ENCODE measurements around the gene LRFN2. TPM values are rescaled to one million over a fixed set of nuclear protein-coding genes. Genes with fewer than 3 reads are reported as not detected.

LRFN2 gene
- total RNA-seq, 2 donors from 2014 or later, result not detected

DNA sequence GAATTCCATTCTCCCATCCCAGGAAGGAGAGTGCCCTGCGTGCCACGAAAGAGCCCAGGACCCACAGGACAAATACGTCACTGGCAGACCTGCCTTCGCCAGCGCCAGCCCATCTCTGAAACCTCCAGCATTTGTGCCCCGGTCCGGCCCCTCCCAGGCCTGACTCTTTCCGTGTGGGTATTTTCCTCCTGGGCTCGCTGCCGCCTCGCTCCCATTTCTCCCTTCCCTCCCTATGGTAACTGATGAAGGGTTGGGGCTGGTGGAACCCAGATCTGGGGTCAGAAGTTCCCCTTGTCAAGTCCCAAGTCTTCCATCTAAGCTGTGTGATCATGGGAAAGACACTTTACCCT is 208.5 kb downstream of the LRFN2 start:
- Histone ChIP-seq H3K36me3 (no peaks in the 10 kb centered on the region), H3K4me1 (ENCODE audit: control insufficient read depth in 1 of 2, low read depth in 2 of 2) (no peaks in the 10 kb centered on the region), H3K9me3 (no peaks in the 10 kb centered on the region), H3K27me3 (replicated peaks; ENCODE audit: insufficient read depth) (no peaks in the 10 kb centered on the region), H3K4me3 (no peak overlapping the region), H3K27ac (no peak overlapping the region)
- ATAC-seq (ENCODE audit: insufficient number of reproducible peaks, low FRiP score, low read depth), result no peak
- DNase-seq (ENCODE audit: low spot score), result no peak
- TF ChIP-seq, protein P1, sequence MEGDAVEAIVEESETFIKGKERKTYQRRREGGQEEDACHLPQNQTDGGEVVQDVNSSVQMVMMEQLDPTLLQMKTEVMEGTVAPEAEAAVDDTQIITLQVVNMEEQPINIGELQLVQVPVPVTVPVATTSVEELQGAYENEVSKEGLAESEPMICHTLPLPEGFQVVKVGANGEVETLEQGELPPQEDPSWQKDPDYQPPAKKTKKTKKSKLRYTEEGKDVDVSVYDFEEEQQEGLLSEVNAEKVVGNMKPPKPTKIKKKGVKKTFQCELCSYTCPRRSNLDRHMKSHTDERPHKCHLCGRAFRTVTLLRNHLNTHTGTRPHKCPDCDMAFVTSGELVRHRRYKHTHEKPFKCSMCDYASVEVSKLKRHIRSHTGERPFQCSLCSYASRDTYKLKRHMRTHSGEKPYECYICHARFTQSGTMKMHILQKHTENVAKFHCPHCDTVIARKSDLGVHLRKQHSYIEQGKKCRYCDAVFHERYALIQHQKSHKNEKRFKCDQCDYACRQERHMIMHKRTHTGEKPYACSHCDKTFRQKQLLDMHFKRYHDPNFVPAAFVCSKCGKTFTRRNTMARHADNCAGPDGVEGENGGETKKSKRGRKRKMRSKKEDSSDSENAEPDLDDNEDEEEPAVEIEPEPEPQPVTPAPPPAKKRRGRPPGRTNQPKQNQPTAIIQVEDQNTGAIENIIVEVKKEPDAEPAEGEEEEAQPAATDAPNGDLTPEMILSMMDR (IDR thresholded peaks at IDR 0.05), result no peak

DNA sequence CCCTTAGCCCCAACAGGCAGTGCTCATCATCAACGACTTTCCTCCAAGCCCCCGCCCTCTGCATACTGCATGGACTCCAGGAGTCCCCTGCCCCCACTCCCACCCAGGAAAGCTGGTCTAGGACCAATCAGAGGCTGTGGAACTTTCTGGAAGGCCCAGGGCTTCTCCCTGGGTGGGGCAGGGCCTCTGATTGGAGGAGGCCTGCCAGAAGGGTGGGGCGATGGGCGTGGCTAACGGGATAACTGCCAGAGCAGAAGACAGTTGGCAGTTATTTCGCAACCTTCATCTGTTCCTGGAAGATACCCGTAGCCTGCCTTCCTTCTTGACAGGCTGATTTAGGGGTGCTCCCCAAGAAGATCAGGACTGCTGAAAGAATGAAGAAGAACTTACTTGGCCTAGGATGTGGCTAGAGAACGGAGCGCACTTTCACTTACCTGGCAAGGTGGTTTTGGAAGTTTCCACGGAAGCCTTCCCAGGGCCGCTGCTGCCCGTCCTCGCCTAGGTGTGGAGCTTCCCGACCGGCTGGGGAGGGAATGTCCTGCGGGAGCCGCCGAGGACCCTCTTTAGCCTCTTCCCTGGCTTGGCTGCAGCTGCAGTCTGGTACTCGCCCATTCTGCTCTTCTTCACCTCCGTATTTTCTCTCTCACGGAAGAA is 209.0 kb downstream of the LRFN2 start:
- TF ChIP-seq, protein P1 (IDR thresholded peaks at IDR 0.05), result no peak

GRCh38 chr6:40377173-40377806 is 209.9 kb downstream of the LRFN2 start:
- no peak overlapping the region for H3K4me3 ChIP-seq
- TF ChIP-seq, protein P1 (IDR thresholded peaks at IDR 0.05), result no peak
- ATAC-seq (ENCODE audit: insufficient number of reproducible peaks, low FRiP score, low read depth) (no peak), DNase-seq (ENCODE audit: low spot score) (no peak)
- no peaks in the 10 kb centered on the region for H3K9me3 ChIP-seq
- no peak overlapping the region for H3K27ac ChIP-seq
- no peaks in the 10 kb centered on the region for H3K27me3 ChIP-seq (replicated peaks; ENCODE audit: insufficient read depth)
- no peaks in the 10 kb centered on the region for H3K4me1 ChIP-seq (ENCODE audit: control insufficient read depth in 1 of 2, low read depth in 2 of 2)
- H3K36me3 ChIP-seq, result no peaks in the 10 kb centered on the region

More for the DNA sequence above, 209.0 kb downstream of the LRFN2 start:
- DNase-seq (ENCODE audit: low spot score) (no peak), ATAC-seq (ENCODE audit: insufficient number of reproducible peaks, low FRiP score, low read depth) (no peak)
- Histone ChIP-seq H3K4me1 (ENCODE audit: control insufficient read depth in 1 of 2, low read depth in 2 of 2) (no peaks in the 10 kb centered on the region), H3K9me3 (no peaks in the 10 kb centered on the region), H3K27me3 (replicated peaks; ENCODE audit: insufficient read depth) (no peaks in the 10 kb centered on the region), H3K36me3 (no peaks in the 10 kb centered on the region), H3K4me3 (no peak overlapping the region), H3K27ac (no peak overlapping the region)

DNA sequence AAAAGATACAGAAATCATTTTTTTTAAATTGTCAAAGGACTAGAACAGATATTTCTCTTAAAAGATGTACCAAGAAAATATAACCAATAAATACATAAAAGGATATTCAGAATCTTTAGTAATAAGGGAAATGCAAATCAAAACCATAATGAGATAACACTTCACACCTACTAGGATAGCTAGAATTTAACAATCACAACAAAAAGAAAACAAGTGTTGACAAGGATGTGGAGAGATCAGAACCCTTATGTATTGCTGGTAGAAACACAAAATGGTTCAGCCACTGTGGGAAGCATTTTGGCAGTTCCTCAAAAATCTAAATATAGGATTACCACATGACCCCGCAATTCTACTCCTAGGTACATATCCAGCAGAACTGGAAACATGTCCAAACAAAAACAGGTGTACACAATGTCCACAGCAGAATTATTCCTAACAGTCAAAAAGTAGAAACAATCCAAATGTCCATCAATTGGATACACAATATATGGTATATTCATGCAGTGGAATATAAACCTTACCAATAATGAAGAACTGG is 211.0 kb downstream of the LRFN2 start:
- Histone ChIP-seq H3K36me3 (no peaks in the 10 kb centered on the region), H3K9me3 (no peaks in the 10 kb centered on the region), H3K4me3 (no peak overlapping the region), H3K27ac (no peak overlapping the region), H3K4me1 (ENCODE audit: control insufficient read depth in 1 of 2, low read depth in 2 of 2) (no peaks in the 10 kb centered on the region), H3K27me3 (replicated peaks; ENCODE audit: insufficient read depth) (no peaks in the 10 kb centered on the region)
- DNase-seq (ENCODE audit: low spot score), result no peak
- ATAC-seq (ENCODE audit: insufficient number of reproducible peaks, low FRiP score, low read depth), result no peak
- TF ChIP-seq, protein P1 (IDR thresholded peaks at IDR 0.05), result no peak

DNA sequence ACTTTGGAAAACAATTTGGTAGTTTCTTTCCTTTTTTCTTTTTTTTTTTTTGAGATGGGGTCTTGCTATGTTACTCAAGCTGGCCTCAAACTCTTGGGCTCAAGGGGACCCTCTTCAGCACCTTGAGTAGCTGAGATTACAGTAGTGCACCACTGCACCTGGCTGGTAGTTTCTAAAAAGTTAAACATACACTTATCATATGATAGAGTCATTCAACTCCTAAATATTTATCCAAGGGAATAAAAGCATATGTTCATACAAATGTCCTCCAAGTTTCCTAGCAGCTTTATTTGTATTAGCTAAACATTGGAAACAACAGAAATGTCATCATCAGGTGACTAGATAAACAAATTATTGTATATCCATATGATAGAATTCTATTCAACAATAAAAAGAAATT is 213.9 kb downstream of the LRFN2 start:
- ATAC-seq (ENCODE audit: insufficient number of reproducible peaks, low FRiP score, low read depth) (no peak), DNase-seq (ENCODE audit: low spot score) (no peak)
- Histone ChIP-seq H3K9me3 (no peaks in the 10 kb centered on the region), H3K27me3 (replicated peaks; ENCODE audit: insufficient read depth) (no peaks in the 10 kb centered on the region), H3K27ac (no peak overlapping the region), H3K4me1 (ENCODE audit: control insufficient read depth in 1 of 2, low read depth in 2 of 2) (no peaks in the 10 kb centered on the region), H3K36me3 (no peaks in the 10 kb centered on the region), H3K4me3 (no peak overlapping the region)
- TF ChIP-seq, protein P1 (IDR thresholded peaks at IDR 0.05), result no peak

Measured in thoracic aorta (tissue), 2 donors.